ENCODE measurements around the gene IFT52. TPM values are rescaled to one million over a fixed set of nuclear protein-coding genes. Genes with fewer than 3 reads are reported as not detected.
"Not testable (repeated sequence)": the region's sequence is repeated elsewhere in the genome, so short reads cannot be mapped to it uniquely, and the experiment has no call there.

The IFT52 gene
- total and polyA plus RNA-seq, 2 of the 8 experiments (the other 6 are each of a cell fraction or from before 2014, with no cell fraction given) = 35.6 to 40.4 TPM

GRCh38 chr20:43651650-43652184 lies 61.0 kb downstream of the IFT52 start:
- ChIA-PET CTCF (ENCODE audit: partially characterized antibody) (interaction anchor here (1.2 to 2.8 kb wide), 2 partner anchors 114 to 217 kb away, joined by 4 to 11 read pairs; no protein-coding TSS in a partner anchor), POLR2A (ENCODE audit: partially characterized antibody) (interaction anchor here (0.6 to 2.3 kb wide), 4 partner anchors 12 to 194 kb away, joined by 3 to 7 read pairs (median 4); partner anchors contain the start of gene SRSF6)
- H3K14ac ChIP-seq (ENCODE audit: insufficient read length); H4K91ac ChIP-seq (replicated peaks; ENCODE audit: insufficient read length, low read length); H3K79me1 ChIP-seq (ENCODE audit: low read depth, low read length); H2AFZ ChIP-seq (ENCODE audit: low read length); H2BK20ac ChIP-seq (ENCODE audit: low read length); H4K8ac ChIP-seq (ENCODE audit: extremely low read depth, insufficient read depth, low read length); H3K18ac ChIP-seq (ENCODE audit: extremely low read depth, low read length); H3K27ac ChIP-seq (ENCODE audit: low read depth, low read length); H2BK5ac ChIP-seq (ENCODE audit: low read depth, low read length); H3K9ac ChIP-seq (replicated peaks in 1 of 4; ENCODE audit: extremely low read depth in 1 of 4, low read depth in 3 of 4, low read length in 3 of 4); H4K5ac ChIP-seq (ENCODE audit: insufficient read length, low read depth, low read length); H3K4me2 ChIP-seq (ENCODE audit: insufficient read depth in 1 of 2, low read depth in 2 of 2, low read length in 2 of 2); H3K27me3 ChIP-seq (replicated peaks in 1 of 4; ENCODE audit: control insufficient read depth in 3 of 4, extremely low read depth in 1 of 4, insufficient read depth in 3 of 4, low read length in 3 of 4); H2AK5ac ChIP-seq (ENCODE audit: low read depth, low read length); H3K4ac ChIP-seq (replicated peaks; ENCODE audit: insufficient read length, low read depth, low read length); H3K36me3 ChIP-seq (ENCODE audit: control insufficient read depth in 2 of 4, insufficient read depth in 4 of 4, low read length in 3 of 4); H2BK12ac ChIP-seq (ENCODE audit: low read depth, low read length); H2BK15ac ChIP-seq (ENCODE audit: low read length); H3K4me1 ChIP-seq (replicated peaks in 1 of 4; ENCODE audit: control insufficient read depth in 3 of 4, insufficient read depth in 4 of 4, low read length in 3 of 4); DNase-seq (ENCODE audit: low read depth in 1 of 2, low spot score in 2 of 2); H3K79me2 ChIP-seq (ENCODE audit: control insufficient read depth in 1 of 2, insufficient read depth in 2 of 2, low read length in 2 of 2); H3K23ac ChIP-seq (ENCODE audit: insufficient read length); H3K23me2 ChIP-seq (ENCODE audit: low read depth, low read length); FAIRE-seq; H3K56ac ChIP-seq (replicated peaks; ENCODE audit: insufficient read length, low read depth, low read length); H2BK120ac ChIP-seq (replicated peaks; ENCODE audit: low read depth, low read length); H3K4me3 ChIP-seq (ENCODE audit: extremely low read depth in 1 of 4, insufficient read depth in 2 of 4, low read depth in 3 of 4, low read length in 4 of 4); H4K20me1 ChIP-seq (replicated peaks in 1 of 2; ENCODE audit: control insufficient read depth in 1 of 2, insufficient read depth in 2 of 2, low read length in 2 of 2); H3K9me3 ChIP-seq (ENCODE audit: insufficient read depth in 2 of 2, low read depth in 1 of 2, low read length in 1 of 2): not testable (repeated sequence)
- 95% methylated on average over 10 of the region's 10 CpGs; no CpG with 5 or more reads in 1 of the 2 experiments for WGBS, 2 experiments (ENCODE audit: extremely low coverage in 1 of 2, insufficient coverage in 1 of 2, insufficient read length in 1 of 2, insufficient replicate concordance in 2 of 2, low coverage in 1 of 2, low lambda C conversion rate in 2 of 2, missing lambda C conversion rate in 1 of 2)

All from H1 (cell line).